ENCODE results near the gene SUGCT.

GRCh38 chr7:40582539-40582938 is 447.7 kb downstream of the SUGCT start:
- TF ChIP-seq CTCF (conservative IDR thresholded peaks at IDR 0.05; ENCODE audit: low read length) (no peak), EZH2phosphoT487 (IDR thresholded peaks at IDR 0.05; ENCODE audit: borderline replicate concordance) (no peak)
